BJ (cell line): ENCODE data around the gene CLDN8. TPM values are rescaled to one million over a fixed set of nuclear protein-coding genes. Genes with fewer than 3 reads are reported as not detected.

Source experiments
- CTCF ChIA-PET: fragments of 350-600 bp; formaldehyde crosslinking; extraction: SDS; loops from one replicate; lab custom pipeline; 2021; ENCODE audit warnings: antibody characterized with exemption, inconsistent platforms; lab: Yijun Ruan, JAX
- POLR2A ChIA-PET: fragments of 300-600 bp; sonication (Branson Sonifier 250); formaldehyde crosslinking; extraction: SDS; loops from one replicate; lab custom pipeline; 2021; ENCODE audit warnings: antibody characterized with exemption; lab: Charles Lee
- DNase-seq: peaks from one replicate; pipeline ENCODE4 v3.0.0-alpha.2; 2011; ENCODE audit warnings: low read depth
- H3K27me3 ChIP-seq: 2 replicates; pipeline ENCODE4 v1.6.0; 2011; ENCODE audit warnings: low read length; ENCODE audit not compliant: control insufficient read depth, insufficient read depth
- H3K36me3 ChIP-seq: 2 replicates; pipeline ENCODE4 v1.5.1; 2011; ENCODE audit warnings: low read length; ENCODE audit not compliant: control insufficient read depth, insufficient read depth
- H3K4me3 ChIP-seq: 2 replicates; pipeline ENCODE4 v1.5.1; 2011; ENCODE audit warnings: low read depth, mild to moderate bottlenecking, control low read depth, low read length
- CTCF ChIP-seq: IDR thresholded peaks from 2 replicates; pipeline ENCODE4 v1.5.1; 2011; ENCODE audit warnings: low read depth, mild to moderate bottlenecking, control low read depth, inconsistent platforms, low read length, moderate library complexity; ENCODE audit not compliant: insufficient read depth
- polyA plus RNA-seq: library from polyadenylated mRNA; depleted of rRNA; stranded (reverse); fragments of >200 nt; gene quantifications from 2 replicates; pipeline ENCODE4 v1.2.3, GENCODE V29; 2011; rRNA removed

CLDN8 gene
- polyA plus RNA-seq, 1 experiment: not detected

GRCh38 chr21:30166705-30167104 is 49.2 kb downstream of the CLDN8 start, which contains the start of gene CLDN17:
TSS of gene CLDN17 (minus strand) at chr21:30166805. CDS start at chr21:30166617, 188 bp downstream.
- Histone ChIP-seq H3K27me3 (no peaks in the 10 kb centered on the region), H3K36me3 (no peaks in the 10 kb centered on the region), H3K4me3 (no peak within 1 kb of the TSS)
- CTCF ChIA-PET: no interaction called here
- no peak for TF ChIP-seq CTCF
- no peak for DNase-seq
- POLR2A ChIA-PET: no interaction called here

- DNase-seq: no peak
- ChIA-PET POLR2A (no interaction called here), CTCF (no interaction called here)
- H3K4me3 ChIP-seq: no peak overlapping the region
- no peak for TF ChIP-seq CTCF
- no peaks in the 10 kb centered on the region for H3K27me3 ChIP-seq
- no peaks in the 10 kb centered on the region for H3K36me3 ChIP-seq
Measured at GRCh38 chr21:30166171-30166570, 49.7 kb downstream of the CLDN8 start.

GRCh38 chr21:30164796-30165195 is 51.1 kb downstream of the CLDN8 start:
- Histone ChIP-seq H3K36me3 (no peaks in the 10 kb centered on the region), H3K4me3 (no peak overlapping the region), H3K27me3 (no peaks in the 10 kb centered on the region)
- ChIA-PET POLR2A (no interaction called here), CTCF (no interaction called here)
- no peak for DNase-seq
- TF ChIP-seq CTCF: no peak

Other genes starting within 250 kb of the CLDN8 start
- gene CLDN17, start 49.3 kb downstream of the CLDN8 start, polyA plus RNA-seq: not detected in 2 replicates
- not detected in 2 replicates for gene KRTAP24-1, start 66.9 kb upstream of the CLDN8 start, polyA plus RNA-seq
- gene KRTAP25-1, start 73.4 kb upstream of the CLDN8 start, polyA plus RNA-seq: not detected in 2 replicates
- not detected in 2 replicates for gene KRTAP26-1, start 104.2 kb upstream of the CLDN8 start, polyA plus RNA-seq
- gene KRTAP27-1, start 121.6 kb upstream of the CLDN8 start, polyA plus RNA-seq: not detected in 2 replicates
- not detected in 2 replicates for gene KRTAP23-1, start 132.5 kb upstream of the CLDN8 start, polyA plus RNA-seq
- not detected in 2 replicates for gene KRTAP13-2, start 156.2 kb upstream of the CLDN8 start, polyA plus RNA-seq
- gene KRTAP13-1, start 179.9 kb upstream of the CLDN8 start, polyA plus RNA-seq: not detected in 2 replicates
- not detected in 2 replicates for gene KRTAP13-3, start 209.8 kb upstream of the CLDN8 start, polyA plus RNA-seq
- gene KRTAP13-4, start 214.1 kb upstream of the CLDN8 start, polyA plus RNA-seq: not detected in 2 replicates
- gene KRTAP15-1, start 224.2 kb upstream of the CLDN8 start, polyA plus RNA-seq: not detected in 2 replicates